ENCODE data around the gene ZER1. TPM values are rescaled to one million over a fixed set of nuclear protein-coding genes. Genes with fewer than 3 reads are reported as not detected.

ZER1 gene
- total and polyA plus RNA-seq, 2 of the 8 experiments (the other 6 are each of a cell fraction or from before 2014, with no cell fraction given): 20.5 to 26.6 TPM

DNA sequence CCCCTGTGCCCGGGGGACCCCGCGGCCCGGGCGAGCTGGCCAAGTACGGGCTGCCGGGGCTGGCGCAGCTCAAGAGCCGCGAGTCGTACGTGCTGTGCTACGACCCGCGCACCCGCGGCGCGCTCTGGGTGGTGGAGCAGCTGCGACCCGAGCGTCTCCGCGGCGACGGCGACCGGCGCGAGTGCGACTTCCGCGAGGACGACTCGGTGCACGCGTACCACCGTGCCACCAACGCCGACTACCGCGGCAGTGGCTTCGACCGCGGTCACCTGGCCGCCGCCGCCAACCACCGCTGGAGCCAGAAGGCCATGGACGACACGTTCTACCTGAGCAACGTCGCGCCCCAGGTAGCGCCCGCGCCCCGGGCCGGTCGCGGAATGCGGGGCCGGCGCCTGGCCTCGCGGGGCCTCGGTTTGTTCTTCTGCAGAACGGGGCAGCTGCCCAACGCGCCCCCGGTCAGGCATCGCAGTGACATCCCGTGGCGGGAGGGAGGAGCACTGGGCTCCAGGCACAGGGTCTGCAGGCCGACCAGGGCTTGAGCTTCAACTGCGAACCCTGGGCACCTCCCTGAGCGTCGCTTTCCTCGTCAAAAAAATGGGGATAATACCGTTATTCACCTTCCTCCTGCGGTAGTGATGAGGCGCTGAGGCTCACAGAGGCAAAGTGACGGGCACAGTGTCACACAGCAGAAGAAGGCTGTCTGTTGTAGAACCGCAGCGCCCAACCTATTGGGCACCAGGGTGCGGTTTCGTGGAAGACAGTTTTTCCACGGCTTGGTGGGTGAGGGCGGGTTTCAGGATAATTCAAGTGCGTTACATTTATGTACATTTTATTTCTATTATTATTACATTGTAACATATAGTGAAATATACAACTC, 47.4 kb upstream of the ZER1 start (continued):
- TF ChIP-seq EZH2 (IDR thresholded peaks at IDR 0.05; ENCODE audit: low read depth, low read length, severe bottlenecking): no peak
- no peak for TF ChIP-seq CBX5 (IDR thresholded peaks at IDR 0.05; ENCODE audit: low read depth, low read length)
- TF ChIP-seq, protein P1, sequence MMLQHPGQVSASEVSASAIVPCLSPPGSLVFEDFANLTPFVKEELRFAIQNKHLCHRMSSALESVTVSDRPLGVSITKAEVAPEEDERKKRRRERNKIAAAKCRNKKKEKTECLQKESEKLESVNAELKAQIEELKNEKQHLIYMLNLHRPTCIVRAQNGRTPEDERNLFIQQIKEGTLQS (IDR thresholded peaks at IDR 0.05; ENCODE audit: insufficient read depth, low read depth, low read length): no peak
- TF ChIP-seq, protein P2, sequence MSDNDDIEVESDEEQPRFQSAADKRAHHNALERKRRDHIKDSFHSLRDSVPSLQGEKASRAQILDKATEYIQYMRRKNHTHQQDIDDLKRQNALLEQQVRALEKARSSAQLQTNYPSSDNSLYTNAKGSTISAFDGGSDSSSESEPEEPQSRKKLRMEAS (IDR thresholded peaks at IDR 0.05): peak; percentile 60; the same call in 1 of the 2 replicates
- TF ChIP-seq POLR2AphosphoS5 (IDR thresholded peaks at IDR 0.05; ENCODE audit: low read depth, low read length): peak; percentile 67; the same call in 1 of the 2 replicates
- TF ChIP-seq KDM5A (IDR thresholded peaks at IDR 0.05; ENCODE audit: low read length): no peak
- TF ChIP-seq SAP30 (IDR thresholded peaks at IDR 0.05; ENCODE audit: insufficient read depth, insufficient replicate concordance, low read length): no peak
- TF ChIP-seq RNF2 (IDR thresholded peaks at IDR 0.05; ENCODE audit: borderline replicate concordance, low read depth, low read length, missing control alignments, poor library complexity, severe bottlenecking): peak; percentile 13
- TF ChIP-seq, protein P3, sequence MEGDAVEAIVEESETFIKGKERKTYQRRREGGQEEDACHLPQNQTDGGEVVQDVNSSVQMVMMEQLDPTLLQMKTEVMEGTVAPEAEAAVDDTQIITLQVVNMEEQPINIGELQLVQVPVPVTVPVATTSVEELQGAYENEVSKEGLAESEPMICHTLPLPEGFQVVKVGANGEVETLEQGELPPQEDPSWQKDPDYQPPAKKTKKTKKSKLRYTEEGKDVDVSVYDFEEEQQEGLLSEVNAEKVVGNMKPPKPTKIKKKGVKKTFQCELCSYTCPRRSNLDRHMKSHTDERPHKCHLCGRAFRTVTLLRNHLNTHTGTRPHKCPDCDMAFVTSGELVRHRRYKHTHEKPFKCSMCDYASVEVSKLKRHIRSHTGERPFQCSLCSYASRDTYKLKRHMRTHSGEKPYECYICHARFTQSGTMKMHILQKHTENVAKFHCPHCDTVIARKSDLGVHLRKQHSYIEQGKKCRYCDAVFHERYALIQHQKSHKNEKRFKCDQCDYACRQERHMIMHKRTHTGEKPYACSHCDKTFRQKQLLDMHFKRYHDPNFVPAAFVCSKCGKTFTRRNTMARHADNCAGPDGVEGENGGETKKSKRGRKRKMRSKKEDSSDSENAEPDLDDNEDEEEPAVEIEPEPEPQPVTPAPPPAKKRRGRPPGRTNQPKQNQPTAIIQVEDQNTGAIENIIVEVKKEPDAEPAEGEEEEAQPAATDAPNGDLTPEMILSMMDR (IDR thresholded peaks at IDR 0.05; ENCODE audit: control extremely low read depth in 1 of 3, insufficient read depth in 1 of 3, low read depth in 1 of 3, low read length in 3 of 3): no peak
- no peak for TF ChIP-seq CHD1 (IDR thresholded peaks at IDR 0.05; ENCODE audit: low read depth, low read length)
- TF ChIP-seq RBBP5 (IDR thresholded peaks at IDR 0.05; ENCODE audit: borderline replicate concordance, low read depth, low read length): peak; percentile 62; the same call in 1 of the 2 replicates
- no peak for TF ChIP-seq NANOG (IDR thresholded peaks at IDR 0.05; ENCODE audit: insufficient read depth, low read depth, low read length, poor library complexity, severe bottlenecking)
- TF ChIP-seq POLR2A (IDR thresholded peaks at IDR 0.05; ENCODE audit: control extremely low read depth in 1 of 2, low read depth in 2 of 2, low read length in 2 of 2): no peak; a peak in 1 of 3 replicates
- no peak for TF ChIP-seq TCF12 (IDR thresholded peaks at IDR 0.05; ENCODE audit: low read depth, low read length)
- peak; percentile 42 for TF ChIP-seq ASH2L (IDR thresholded peaks at IDR 0.05; ENCODE audit: low read length)
- TF ChIP-seq CREB1 (IDR thresholded peaks at IDR 0.05): no peak
- no peak for TF ChIP-seq JUND (IDR thresholded peaks at IDR 0.05; ENCODE audit: low read length)
- no peak for TF ChIP-seq SRF (IDR thresholded peaks at IDR 0.05; ENCODE audit: low read depth, low read length)
- TF ChIP-seq SUZ12 (IDR thresholded peaks at IDR 0.05; ENCODE audit: low read length): no peak
- TF ChIP-seq RFX5 (IDR thresholded peaks at IDR 0.05; ENCODE audit: borderline replicate concordance, low read depth, low read length): no peak
